COLO829 (cell line): Measurements from ENCODE around the gene SCAI.
"Not testable (repeated sequence)": the region's sequence is repeated elsewhere in the genome, so short reads cannot be mapped to it uniquely, and the experiment has no call there.

Source experiments
- DNase-seq: peaks from one replicate; pipeline ENCODE4 v3.0.0; 2012; ENCODE audit warnings: low spot score

The SCAI gene

GRCh38 chr9:124947727-124948391 is 195.5 kb downstream of the SCAI start:
- no peak for DNase-seq

GRCh38 chr9:124946167-124946566 is 197.2 kb downstream of the SCAI start:
- DNase-seq, result no peak

- DNase-seq, result no peak
Measured at GRCh38 chr9:124941679-124942561, 201.4 kb downstream of the SCAI start.

GRCh38 chr9:124940894-124941678 is 202.2 kb downstream of the SCAI start, which contains the start of gene GOLGA1:
Gene GOLGA1 (minus strand): TSS chr9:124941083. CDS start chr9:124938711, 2,372 bp downstream.
- DNase-seq, result peak; percentile 97

GRCh38 chr9:124940521-124940893 is 202.8 kb downstream of the SCAI start:
- DNase-seq, result no peak

GRCh38 chr9:124939944-124940343 is 203.4 kb downstream of the SCAI start:
- DNase-seq, result no peak

- no peak for DNase-seq
Measured at GRCh38 chr9:124934290-124934689, 209.0 kb downstream of the SCAI start.

GRCh38 chr9:124932333-124932732 is 211.0 kb downstream of the SCAI start:
- no peak for DNase-seq

GRCh38 chr9:124929464-124929863 is 213.9 kb downstream of the SCAI start:
- DNase-seq, result no peak

GRCh38 chr9:124928116-124928515 is 215.2 kb downstream of the SCAI start:
- peak; percentile 55 for DNase-seq

- DNase-seq, result not testable (repeated sequence)
Measured at GRCh38 chr9:124920394-124920793, 222.9 kb downstream of the SCAI start.

GRCh38 chr9:124914753-124915405 is 228.4 kb downstream of the SCAI start:
- no peak for DNase-seq

- DNase-seq, result no peak
Measured at GRCh38 chr9:124913378-124913777, 229.9 kb downstream of the SCAI start.

- DNase-seq, result no peak
Measured at GRCh38 chr9:124911766-124912165, 231.6 kb downstream of the SCAI start.

GRCh38 chr9:124908098-124908497 is 235.2 kb downstream of the SCAI start:
- DNase-seq, result no peak

- no peak for DNase-seq
Measured at GRCh38 chr9:124906966-124907365, 236.4 kb downstream of the SCAI start.

GRCh38 chr9:124899845-124900244 is 243.5 kb downstream of the SCAI start:
- DNase-seq, result no peak

GRCh38 chr9:124897570-124898460 is 245.5 kb downstream of the SCAI start:
- peak; percentile 38 for DNase-seq

GRCh38 chr9:124894741-124895170 is 248.6 kb downstream of the SCAI start:
- DNase-seq, result no peak

- DNase-seq, result no peak
Measured at GRCh38 chr9:124894035-124894740, 249.1 kb downstream of the SCAI start.
